Neural progenitor cell (in vitro differentiated cells): ENCODE measurements around the gene PDE11A. TPM values are rescaled to one million over a fixed set of nuclear protein-coding genes. Genes with fewer than 3 reads are reported as not detected.

Experiments used
- DNase-seq: peaks from one replicate; pipeline ENCODE4 v3.0.0-alpha.2; 2016; ENCODE audit warnings: low spot score
- H2AFZ ChIP-seq: fragments of 200-600 bp; sonication (generic); replicated peaks from 2 replicates; pipeline ENCODE4 v1.6.1; 2016; ENCODE audit warnings: antibody characterized with exemption
- H3F3A ChIP-seq: fragments of 200-600 bp; sonication (generic); 2 replicates; pipeline ENCODE4 v1.6.1; 2016; ENCODE audit warnings: antibody characterized with exemption, low read depth
- H3K27ac ChIP-seq: fragments of 200-600 bp; sonication (generic); 2 replicates; pipeline ENCODE4 v1.5.1; 2016; ENCODE audit warnings: mild to moderate bottlenecking
- H3K27me3 ChIP-seq: fragments of 200-600 bp; sonication (generic); 2 replicates; pipeline ENCODE4 v1.6.1; 2016; ENCODE audit warnings: mild to moderate bottlenecking, moderate library complexity
- H3K36me3 ChIP-seq: fragments of 200-600 bp; sonication (generic); 2 replicates; pipeline ENCODE4 v1.5.1; 2016
- H3K4me1 ChIP-seq: fragments of 200-600 bp; sonication (generic); 2 replicates; pipeline ENCODE4 v1.6.1; 2016; ENCODE audit warnings: mixed run types
- H3K4me2 ChIP-seq: fragments of 200-600 bp; sonication (generic); 2 replicates; pipeline ENCODE4 v1.6.1; 2016
- H3K4me3 ChIP-seq: fragments of 200-600 bp; sonication (generic); 2 replicates; pipeline ENCODE4 v1.5.1; 2016
- H3K79me2 ChIP-seq: fragments of 200-600 bp; sonication (generic); 2 replicates; pipeline ENCODE4 v1.6.1; 2016; ENCODE audit warnings: low read depth
- H3K9ac ChIP-seq: fragments of 200-600 bp; sonication (generic); 2 replicates; pipeline ENCODE4 v1.6.1; 2016
- H3K9me3 ChIP-seq: fragments of 200-600 bp; sonication (generic); 2 replicates; pipeline ENCODE4 v1.5.1; 2016; ENCODE audit warnings: low read depth
- H4K20me1 ChIP-seq: fragments of 200-600 bp; sonication (generic); 2 replicates; pipeline ENCODE4 v1.6.1; 2016; ENCODE audit warnings: low read depth
- H3K27ac Mint-ChIP-seq: 3 replicates; pipeline ENCODE4 v1.8.0; 2021; ENCODE audit warnings: mixed read lengths
- H3K27me3 Mint-ChIP-seq: 2 replicates; pipeline ENCODE4 v1.8.0; 2022; ENCODE audit warnings: low read depth, mild to moderate bottlenecking, inconsistent platforms, moderate library complexity, mixed read lengths; ENCODE audit not compliant: insufficient read depth
- H3K36me3 Mint-ChIP-seq: 3 replicates; pipeline ENCODE4 v1.8.0; 2021; ENCODE audit warnings: mixed read lengths
- H3K4me1 Mint-ChIP-seq: 3 replicates; pipeline ENCODE4 v1.8.0; 2021; ENCODE audit warnings: mixed read lengths
- H3K4me3 Mint-ChIP-seq: 3 replicates; pipeline ENCODE4 v1.8.0; 2021; ENCODE audit warnings: mild to moderate bottlenecking, moderate library complexity, mixed read lengths
- H3K9me3 Mint-ChIP-seq: 3 replicates; pipeline ENCODE4 v1.8.0; 2020; ENCODE audit warnings: mixed read lengths
- CTCF ChIP-seq: fragments of 200-600 bp; sonication (generic); IDR thresholded peaks from 2 replicates; pipeline ENCODE4 v1.5.1; 2017; ENCODE audit warnings: antibody characterized with exemption, mild to moderate bottlenecking
- EZH2 ChIP-seq: fragments of 200-600 bp; sonication (generic); IDR thresholded peaks from 2 replicates; pipeline ENCODE4 v1.6.1; 2017; ENCODE audit warnings: antibody characterized with exemption, mild to moderate bottlenecking, moderate library complexity
- EZH2phosphoT487 ChIP-seq: fragments of 200-600 bp; sonication (generic); IDR thresholded peaks from 2 replicates; pipeline ENCODE4 v1.6.1; 2017; ENCODE audit warnings: antibody characterized with exemption
- total RNA-seq: library from RNA; depleted of rRNA; stranded (reverse); fragments of >200 nt; gene quantifications from 2 replicates; pipeline ENCODE4 v1.2.3, GENCODE V29; 2015; ENCODE audit warnings: low replicate concordance

The PDE11A gene
- total RNA-seq, 1 donor from 2014 or later, result 0.13 TPM

- DNase-seq, result no peak
- H3K36me3 Mint-ChIP-seq, result no peaks in the 10 kb centered on the region
- no peaks in the 10 kb centered on the region for H3K9me3 ChIP-seq
- H3K79me2 ChIP-seq, result no peaks in the 10 kb centered on the region
- peaks cover 12% of the 10 kb centered on the region for H3F3A ChIP-seq
- H3K27ac Mint-ChIP-seq, result no peak overlapping the region
- no peaks in the 10 kb centered on the region for H4K20me1 ChIP-seq
- H2AFZ ChIP-seq, result no peak overlapping the region
- H3K4me1 ChIP-seq, result peaks cover 32% of the 10 kb centered on the region
- no peak for TF ChIP-seq EZH2
- no peak overlapping the region for H3K27ac ChIP-seq
- no peak overlapping the region for H3K9ac ChIP-seq
- H3K27me3 Mint-ChIP-seq, result peaks cover 10% of the 10 kb centered on the region
- H3K27me3 ChIP-seq, result peaks cover 20% of the 10 kb centered on the region
- H3K9me3 Mint-ChIP-seq, result no peaks in the 10 kb centered on the region
- H3K4me1 Mint-ChIP-seq, result peaks cover 45% of the 10 kb centered on the region
- no peak overlapping the region for H3K4me2 ChIP-seq
- no peaks in the 10 kb centered on the region for H3K36me3 ChIP-seq
- no peak overlapping the region for H3K4me3 ChIP-seq
- no peak overlapping the region for H3K4me3 Mint-ChIP-seq
Observed at GRCh38 chr2:177668617-177669016, 404.0 kb downstream of the PDE11A start.

DNA sequence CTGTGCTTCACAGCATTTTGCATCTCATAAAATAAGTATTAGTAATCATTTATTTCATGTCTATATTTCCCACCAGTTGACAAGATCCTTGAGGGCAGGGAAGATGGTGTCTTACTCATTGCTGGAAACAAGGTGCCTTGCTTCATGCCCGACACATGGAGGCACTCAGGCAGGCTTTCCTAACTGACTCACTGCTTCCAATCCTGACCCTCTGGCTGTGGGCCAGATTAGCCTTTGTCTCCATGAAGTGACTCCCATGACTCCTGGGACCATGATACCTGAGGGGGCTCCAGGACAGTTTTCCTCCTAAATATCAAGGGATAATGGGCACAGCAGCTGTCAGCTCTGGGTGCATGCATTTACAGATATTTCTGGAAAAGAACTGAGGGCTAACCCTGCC, 405.0 kb downstream of the PDE11A start:
- H3K4me1 Mint-ChIP-seq, result peaks cover 50% of the 10 kb centered on the region
- no peaks in the 10 kb centered on the region for H3K9me3 Mint-ChIP-seq
- H3K27me3 Mint-ChIP-seq, result peaks cover 6% of the 10 kb centered on the region
- H3K79me2 ChIP-seq, result no peaks in the 10 kb centered on the region
- H3K36me3 ChIP-seq, result no peaks in the 10 kb centered on the region
- H2AFZ ChIP-seq, result no peak overlapping the region
- H3K9me3 ChIP-seq, result no peaks in the 10 kb centered on the region
- H3K27me3 ChIP-seq, result peaks cover 20% of the 10 kb centered on the region
- H3F3A ChIP-seq, result peaks cover 12% of the 10 kb centered on the region
- H4K20me1 ChIP-seq, result no peaks in the 10 kb centered on the region
- no peak overlapping the region for H3K4me3 ChIP-seq
- H3K36me3 Mint-ChIP-seq, result no peaks in the 10 kb centered on the region
- H3K27ac ChIP-seq, result no peak overlapping the region
- TF ChIP-seq CTCF (no peak), EZH2phosphoT487 (no peak), EZH2 (no peak)
- H3K4me3 Mint-ChIP-seq, result no peak overlapping the region
- no peak overlapping the region for H3K4me2 ChIP-seq
- no peak overlapping the region for H3K27ac Mint-ChIP-seq
- DNase-seq, result no peak
- H3K9ac ChIP-seq, result no peak overlapping the region
- H3K4me1 ChIP-seq, result peaks cover 37% of the 10 kb centered on the region

GRCh38 chr2:177666408-177666807, 406.2 kb downstream of the PDE11A start:
- Histone ChIP-seq H4K20me1 (no peaks in the 10 kb centered on the region), H3K4me2 (no peak overlapping the region), H3K27me3 (peaks cover 20% of the 10 kb centered on the region), H3K4me1 (peaks cover 36% of the 10 kb centered on the region), H3K27ac (no peak overlapping the region), H3K36me3 (no peaks in the 10 kb centered on the region), H3K9ac (no peak overlapping the region), H3K9me3 (no peaks in the 10 kb centered on the region), H2AFZ (no peak overlapping the region), H3K4me3 (no peak overlapping the region), H3F3A (peaks cover 12% of the 10 kb centered on the region), H3K79me2 (no peaks in the 10 kb centered on the region)
- no peak overlapping the region for H3K4me3 Mint-ChIP-seq
- no peak overlapping the region for H3K27ac Mint-ChIP-seq
- TF ChIP-seq CTCF (no peak), EZH2 (no peak), EZH2phosphoT487 (no peak)
- peaks cover 45% of the 10 kb centered on the region for H3K4me1 Mint-ChIP-seq
- H3K36me3 Mint-ChIP-seq, result no peaks in the 10 kb centered on the region
- no peaks in the 10 kb centered on the region for H3K9me3 Mint-ChIP-seq
- DNase-seq, result no peak
- H3K27me3 Mint-ChIP-seq, result peaks cover 6% of the 10 kb centered on the region

DNA sequence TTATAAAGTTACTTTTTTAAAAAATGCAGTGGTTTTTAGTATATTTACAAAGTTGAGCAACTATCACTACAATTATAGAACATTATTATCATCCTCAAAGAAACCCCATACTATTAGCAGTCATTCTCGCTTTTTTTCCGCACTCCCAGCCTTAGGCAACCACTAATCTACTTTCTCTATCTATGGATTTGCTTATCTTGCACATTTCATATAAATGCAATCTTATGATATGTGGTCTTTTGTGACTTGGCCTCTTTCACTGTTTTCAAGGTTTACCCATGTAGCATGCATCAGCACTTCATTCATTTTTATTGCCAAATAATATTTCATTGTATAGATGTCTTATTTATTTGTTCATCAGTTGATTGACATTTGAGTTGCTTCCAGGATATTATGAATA, 406.6 kb downstream of the PDE11A start:
- H3K4me1 Mint-ChIP-seq, result peaks cover 45% of the 10 kb centered on the region
- H3K9ac ChIP-seq, result no peak overlapping the region
- H3K4me3 Mint-ChIP-seq, result no peak overlapping the region
- H4K20me1 ChIP-seq, result no peaks in the 10 kb centered on the region
- DNase-seq, result no peak
- no peak overlapping the region for H3K4me2 ChIP-seq
- no peak overlapping the region for H3K4me3 ChIP-seq
- no peaks in the 10 kb centered on the region for H3K36me3 ChIP-seq
- no peak overlapping the region for H3K27ac ChIP-seq
- peaks cover 20% of the 10 kb centered on the region for H3K27me3 ChIP-seq
- no peak for TF ChIP-seq EZH2phosphoT487
- no peak for TF ChIP-seq CTCF
- TF ChIP-seq EZH2, result no peak
- no peaks in the 10 kb centered on the region for H3K79me2 ChIP-seq
- H3K27ac Mint-ChIP-seq, result no peak overlapping the region
- H3K9me3 Mint-ChIP-seq, result no peaks in the 10 kb centered on the region
- H3K4me1 ChIP-seq, result peaks cover 33% of the 10 kb centered on the region
- no peaks in the 10 kb centered on the region for H3K36me3 Mint-ChIP-seq
- peaks cover 10% of the 10 kb centered on the region for H3K27me3 Mint-ChIP-seq
- no peak overlapping the region for H2AFZ ChIP-seq
- no peaks in the 10 kb centered on the region for H3K9me3 ChIP-seq
- H3F3A ChIP-seq, result peaks cover 8% of the 10 kb centered on the region
